Mononuclear cell (primary cell): ENCODE measurements around the gene XPNPEP2. TPM values are rescaled to one million over a fixed set of nuclear protein-coding genes. Genes with fewer than 3 reads are reported as not detected.

Experiments
- H3K27me3 ChIP-seq: 2 replicates; pipeline ENCODE4 v1.6.0; 2011; ENCODE audit warnings: low read length, control low read depth; ENCODE audit not compliant: insufficient read depth
- H3K4me1 ChIP-seq: 2 replicates; pipeline ENCODE4 v1.5.1; 2011; ENCODE audit warnings: mild to moderate bottlenecking, low read length, control low read depth; ENCODE audit not compliant: insufficient read depth
- H3K4me3 ChIP-seq: 2 replicates; pipeline ENCODE4 v1.5.1; 2011; ENCODE audit warnings: mild to moderate bottlenecking, low read length, moderate library complexity
- H3K9me3 ChIP-seq: 2 replicates; pipeline ENCODE4 v1.5.1; 2011; ENCODE audit warnings: low read depth, mild to moderate bottlenecking, control low read depth, low read length
- total RNA-seq: library from RNA; depleted of rRNA; stranded (reverse); fragments of >200 nt; gene quantifications from one replicate; pipeline ENCODE4 v1.2.3, GENCODE V29; 2012

XPNPEP2 gene
- total RNA-seq, 1 donor = 0.31 TPM

GRCh38 chrX:129773649-129774458, 35.1 kb downstream of the XPNPEP2 start:
- Histone ChIP-seq H3K4me3 (no peak overlapping the region), H3K9me3 (no peaks in the 10 kb centered on the region), H3K27me3 (no peaks in the 10 kb centered on the region), H3K4me1 (peaks cover 98% of the 10 kb centered on the region)

DNA sequence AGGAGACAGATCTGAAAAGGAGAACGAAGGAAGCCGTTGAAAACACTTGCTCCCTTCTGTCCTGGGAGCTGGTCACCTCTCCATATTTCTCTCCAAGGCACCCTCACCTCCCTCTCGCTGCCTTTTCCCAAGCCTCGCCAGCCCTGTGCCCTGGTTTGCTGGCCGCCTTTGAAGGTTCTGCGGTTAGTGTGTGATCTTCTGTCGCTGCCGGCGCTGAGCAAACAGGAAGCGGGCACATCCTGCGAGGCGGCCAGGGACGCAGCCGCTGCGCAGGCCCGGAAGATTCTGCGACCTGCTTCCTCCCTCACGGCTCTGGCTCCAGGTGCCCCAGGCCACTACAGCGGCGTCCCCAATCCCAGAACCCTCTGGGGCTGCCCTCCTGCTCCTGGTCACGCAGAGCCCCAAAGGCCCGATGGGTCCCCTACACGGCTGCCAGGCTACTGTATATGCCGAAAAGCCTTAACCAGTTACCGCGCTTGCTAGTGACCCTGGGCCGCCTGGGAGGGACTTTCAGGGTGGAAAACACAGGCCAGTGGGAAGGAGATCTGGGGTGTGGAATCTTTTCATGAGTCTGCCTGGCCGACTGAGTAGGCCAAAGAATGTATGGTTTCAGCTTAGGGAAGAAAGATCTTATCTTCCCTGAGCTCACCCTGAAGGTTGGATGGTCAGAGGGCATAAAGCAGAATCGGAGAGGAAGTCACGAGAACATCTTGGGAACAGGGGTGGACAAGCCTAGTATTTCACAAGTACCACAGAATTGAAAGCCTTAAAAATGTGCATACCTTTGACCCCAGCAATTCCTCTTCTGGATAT, 38.6 kb downstream of the XPNPEP2 start:
- no peaks in the 10 kb centered on the region for H3K27me3 ChIP-seq
- no peaks in the 10 kb centered on the region for H3K9me3 ChIP-seq
- H3K4me1 ChIP-seq = peaks cover 79% of the 10 kb centered on the region
- H3K4me3 ChIP-seq = peak overlapping the region; percentile 12

DNA sequence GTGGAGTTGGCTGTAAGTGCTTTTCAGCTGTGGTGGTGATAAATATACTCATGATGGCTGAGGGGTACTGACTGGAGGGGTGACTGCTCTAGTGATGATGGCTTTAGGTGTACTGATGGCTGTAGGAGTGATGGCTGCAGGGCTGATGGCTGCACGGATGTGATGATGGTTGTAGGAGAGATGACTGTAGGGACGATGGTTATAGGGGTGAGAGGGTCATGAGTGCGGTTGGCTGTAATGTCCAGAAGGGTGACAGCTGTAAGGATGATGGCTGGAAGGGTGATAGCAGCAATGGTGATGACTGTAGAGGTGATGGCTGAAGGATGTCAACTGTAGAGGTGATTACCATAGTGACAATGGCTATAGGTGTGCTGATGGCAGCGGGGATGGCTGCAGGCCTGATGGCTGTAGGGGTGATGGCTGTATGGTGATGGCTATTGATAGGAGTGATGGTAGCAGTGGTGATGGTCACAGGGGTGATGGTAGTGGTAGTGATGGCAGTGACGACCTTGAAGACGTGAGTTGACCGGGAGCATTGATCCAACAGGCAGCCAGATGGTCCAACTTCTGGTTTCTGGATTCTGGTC, 40.4 kb downstream of the XPNPEP2 start:
- H3K4me1 ChIP-seq = peaks cover 79% of the 10 kb centered on the region
- no peaks in the 10 kb centered on the region for H3K9me3 ChIP-seq
- peak overlapping the region; percentile 91 for H3K4me3 ChIP-seq
- no peaks in the 10 kb centered on the region for H3K27me3 ChIP-seq

- Histone ChIP-seq H3K4me1 (peaks cover 79% of the 10 kb centered on the region), H3K4me3 (peak within 1 kb of the TSS; percentile 91), H3K9me3 (no peaks in the 10 kb centered on the region), H3K27me3 (no peaks in the 10 kb centered on the region)
These were observed 41.0 kb downstream of the XPNPEP2 start, which contains the start of gene SASH3 for GRCh38 chrX:129779747-129780146. TSS of gene SASH3 (plus strand) at chrX:129779949. CDS start at chrX:129780098, 149 bp downstream.

- H3K4me3 ChIP-seq = peak overlapping the region; percentile 91
- H3K27me3 ChIP-seq = no peaks in the 10 kb centered on the region
- H3K9me3 ChIP-seq = no peaks in the 10 kb centered on the region
- peaks cover 78% of the 10 kb centered on the region for H3K4me1 ChIP-seq
These were observed 41.8 kb downstream of the XPNPEP2 start for GRCh38 chrX:129780441-129781105.

DNA sequence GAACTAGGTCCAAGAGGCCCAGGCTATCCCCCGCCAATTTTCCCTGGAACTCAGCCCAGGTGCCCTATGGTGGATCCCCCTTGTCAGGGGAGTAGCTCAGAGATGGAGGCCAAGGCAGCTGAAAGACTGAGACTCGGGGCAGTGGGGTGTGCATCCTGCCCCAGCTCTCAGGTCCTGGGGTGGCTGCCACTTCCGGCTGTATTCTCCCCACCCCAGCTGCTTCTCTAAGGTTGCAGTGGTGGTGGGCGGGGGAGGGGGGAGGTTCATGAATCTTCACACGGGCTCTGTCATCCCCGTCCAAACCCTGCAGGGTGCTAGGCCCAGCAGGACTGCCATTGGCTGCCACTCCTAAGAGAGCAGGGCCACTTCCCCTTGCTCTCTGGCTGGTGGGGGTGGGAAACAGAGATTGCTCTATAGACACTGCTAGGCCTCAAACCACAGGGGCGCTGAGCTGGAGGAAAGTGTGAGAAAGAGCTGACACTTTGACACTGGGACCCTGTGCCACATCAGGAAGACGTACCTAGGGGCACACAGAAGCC, 42.4 kb downstream of the XPNPEP2 start:
- Histone ChIP-seq H3K4me3 (peak overlapping the region; percentile 91), H3K9me3 (no peaks in the 10 kb centered on the region), H3K27me3 (no peaks in the 10 kb centered on the region), H3K4me1 (peaks cover 78% of the 10 kb centered on the region)

DNA sequence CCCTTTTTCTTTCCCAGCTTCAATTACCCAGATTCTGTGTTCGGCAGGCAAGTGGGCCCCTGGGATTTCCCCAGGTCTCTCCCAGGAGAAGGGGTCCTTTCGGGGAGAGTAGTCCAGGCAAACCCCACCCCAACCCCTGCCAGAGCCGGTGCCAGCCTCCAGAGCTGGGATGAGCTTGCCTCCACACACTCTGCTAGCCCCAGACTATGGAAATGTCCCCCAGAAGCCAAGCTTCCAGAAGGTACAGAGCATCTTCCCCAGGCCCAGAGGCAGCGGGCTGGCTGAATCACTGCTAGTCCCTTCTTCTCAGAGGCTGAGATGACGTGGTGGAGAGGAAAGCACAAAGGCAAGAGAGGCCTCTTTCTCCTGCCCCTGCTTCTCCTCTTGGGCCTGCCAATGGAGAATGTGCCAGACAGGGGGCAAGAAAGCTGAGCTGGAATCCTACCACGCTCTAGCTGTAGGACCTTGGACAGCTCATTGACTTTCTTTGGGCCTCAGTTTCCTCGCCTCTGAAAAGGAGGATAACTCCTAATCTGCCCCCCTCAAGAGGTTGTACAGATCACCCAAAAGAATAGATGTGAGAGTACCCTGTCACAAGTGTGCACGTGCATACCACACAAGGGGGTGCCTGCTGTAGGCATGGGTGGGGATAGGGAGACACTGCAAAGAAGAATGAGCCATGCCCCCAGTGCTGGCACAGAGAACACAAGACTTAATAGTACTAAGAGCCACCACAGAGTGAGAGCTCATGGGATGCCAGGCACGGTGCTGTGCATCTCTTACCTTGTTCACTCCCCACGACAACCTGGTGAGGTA, 43.1 kb downstream of the XPNPEP2 start:
- Histone ChIP-seq H3K4me1 (peaks cover 78% of the 10 kb centered on the region), H3K27me3 (no peaks in the 10 kb centered on the region), H3K9me3 (no peaks in the 10 kb centered on the region), H3K4me3 (peak overlapping the region; percentile 52)

- H3K9me3 ChIP-seq = no peaks in the 10 kb centered on the region
- peaks cover 80% of the 10 kb centered on the region for H3K4me1 ChIP-seq
- H3K4me3 ChIP-seq = peak overlapping the region; percentile 52
- no peaks in the 10 kb centered on the region for H3K27me3 ChIP-seq
These were observed 43.9 kb downstream of the XPNPEP2 start for GRCh38 chrX:129782706-129783105.

DNA sequence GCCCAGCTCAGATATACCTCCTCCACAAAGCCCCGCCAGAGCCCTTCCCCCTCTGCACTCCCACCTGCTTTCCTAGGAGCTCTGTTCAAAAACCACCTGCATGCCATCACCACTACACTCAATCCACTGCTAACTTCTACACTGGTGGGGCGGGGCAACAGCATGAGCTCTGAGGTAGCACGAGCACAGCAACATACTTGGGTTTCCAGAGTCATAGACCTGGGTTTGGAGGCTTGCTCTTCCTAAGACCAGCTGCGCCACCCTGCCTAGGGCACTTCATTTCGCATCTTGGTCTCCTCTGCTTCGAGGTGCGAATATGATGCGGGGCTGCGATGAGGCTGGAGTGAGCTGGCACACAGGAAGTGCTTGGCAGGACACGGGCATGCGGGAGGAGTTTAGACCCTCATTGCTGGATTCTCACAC, 44.5 kb downstream of the XPNPEP2 start:
- Histone ChIP-seq H3K4me3 (peak overlapping the region; percentile 52), H3K9me3 (no peaks in the 10 kb centered on the region), H3K4me1 (peaks cover 76% of the 10 kb centered on the region)

DNA sequence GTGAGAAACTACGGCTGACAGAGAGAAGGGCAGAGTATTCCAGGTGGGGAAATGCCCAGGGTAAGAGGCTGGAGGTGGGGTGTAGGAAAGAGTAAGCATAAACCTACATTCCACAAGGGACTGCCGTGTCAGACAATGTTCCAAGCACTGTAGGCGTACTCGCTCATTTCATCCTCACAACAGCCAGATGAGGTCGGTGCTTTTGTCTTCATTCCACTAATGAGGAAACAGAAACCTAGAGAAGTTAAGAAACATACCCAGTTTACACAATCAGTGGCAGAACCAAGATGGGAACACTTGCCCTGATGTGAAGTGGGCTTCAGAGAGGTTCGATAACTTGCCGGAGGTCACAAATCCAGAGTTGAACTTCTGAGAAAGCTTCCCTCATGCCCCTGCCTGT, 45.6 kb downstream of the XPNPEP2 start:
- H3K4me3 ChIP-seq = peak overlapping the region; percentile 52
- H3K4me1 ChIP-seq = peaks cover 66% of the 10 kb centered on the region
- no peaks in the 10 kb centered on the region for H3K27me3 ChIP-seq
- no peaks in the 10 kb centered on the region for H3K9me3 ChIP-seq

More for the DNA sequence above, 44.5 kb downstream of the XPNPEP2 start:
- no peaks in the 10 kb centered on the region for H3K27me3 ChIP-seq

DNA sequence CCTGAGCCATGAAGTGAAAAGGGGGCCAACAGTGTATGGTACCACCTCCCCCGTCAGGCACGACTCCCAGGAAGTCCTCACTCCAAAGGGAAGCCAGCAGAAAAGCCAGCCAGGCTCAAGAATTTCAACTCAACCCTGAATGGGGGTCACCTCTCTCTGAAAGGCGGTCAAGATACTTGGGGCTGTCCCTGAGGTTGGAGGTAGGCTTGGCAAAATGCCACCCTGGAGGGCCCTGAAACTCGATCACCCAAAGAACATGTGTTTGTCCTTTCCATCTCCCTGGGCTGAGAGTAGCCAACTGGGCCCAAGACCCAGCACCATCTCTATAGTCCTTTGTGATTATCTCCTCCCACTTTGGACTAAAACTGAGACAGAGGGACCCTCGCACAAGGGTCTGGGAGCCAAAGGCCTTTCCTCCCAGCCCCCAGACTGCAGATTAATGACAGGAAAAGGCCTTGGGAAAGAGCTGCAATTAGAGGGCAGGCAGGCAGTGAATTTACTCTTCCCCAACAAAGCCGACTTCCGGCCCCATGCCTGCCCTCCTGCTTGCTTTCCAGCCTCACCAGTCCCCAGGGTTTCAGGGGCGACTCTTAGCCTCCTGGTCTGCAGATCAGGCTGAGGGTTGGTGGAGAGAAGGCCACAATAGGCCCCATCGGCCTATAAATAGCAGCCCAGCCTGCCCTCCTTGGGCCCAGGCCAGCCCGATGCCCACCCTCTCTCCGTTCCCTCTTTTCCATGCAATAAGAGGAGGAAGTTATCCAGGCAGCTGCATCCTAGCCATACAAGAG, 46.6 kb downstream of the XPNPEP2 start:
- Histone ChIP-seq H3K27me3 (no peaks in the 10 kb centered on the region), H3K4me1 (peaks cover 64% of the 10 kb centered on the region), H3K4me3 (no peak overlapping the region), H3K9me3 (no peaks in the 10 kb centered on the region)

GRCh38 chrX:129786210-129786651, 47.5 kb downstream of the XPNPEP2 start:
- Histone ChIP-seq H3K4me1 (peaks cover 64% of the 10 kb centered on the region), H3K4me3 (no peak overlapping the region), H3K27me3 (no peaks in the 10 kb centered on the region), H3K9me3 (no peaks in the 10 kb centered on the region)

DNA sequence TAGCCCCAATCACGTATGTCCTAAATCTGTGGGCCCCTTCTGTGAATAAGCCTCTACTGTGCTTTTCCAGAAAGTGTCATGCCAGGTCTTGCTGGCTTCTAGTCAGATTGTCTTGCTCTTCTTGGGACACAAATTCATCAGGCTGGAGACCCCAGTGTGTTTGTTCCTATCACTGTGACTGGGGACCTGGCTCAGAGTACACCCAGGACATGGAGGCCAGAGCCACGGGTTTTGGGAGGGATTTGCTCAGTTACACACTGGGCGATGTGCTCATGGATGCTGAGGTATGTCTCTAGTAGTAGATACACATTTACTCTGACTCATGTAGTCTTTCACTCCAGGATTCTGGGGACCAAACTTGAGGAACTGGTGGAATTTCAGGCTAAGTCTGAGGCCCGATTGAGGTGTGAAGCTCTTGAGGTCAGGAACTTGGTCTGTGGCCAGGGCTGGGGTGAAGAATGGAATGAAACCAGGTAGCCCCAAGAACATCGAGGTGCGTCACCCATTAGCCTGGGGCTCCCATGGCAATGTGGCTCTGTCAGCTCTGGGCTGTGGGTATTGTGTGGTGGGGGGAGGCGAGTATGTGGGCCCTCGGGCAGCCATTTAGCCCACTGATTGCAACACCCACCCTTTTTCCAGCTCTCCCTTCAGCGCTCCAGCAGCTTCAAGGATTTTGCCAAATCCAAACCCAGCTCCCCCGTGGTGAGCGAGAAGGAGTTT, 48.7 kb downstream of the XPNPEP2 start:
- Histone ChIP-seq H3K27me3 (no peaks in the 10 kb centered on the region), H3K4me3 (no peak overlapping the region), H3K9me3 (no peaks in the 10 kb centered on the region), H3K4me1 (peaks cover 54% of the 10 kb centered on the region)
